T-helper 22 cell (primary cell): ENCODE results near the gene ARFGEF3.
"Not testable (repeated sequence)": the region's sequence is repeated elsewhere in the genome, so short reads cannot be mapped to it uniquely, and the experiment has no call there.

ENCODE experiments used
- DNase-seq: peaks from one replicate; pipeline ENCODE4 v3.0.0-alpha.2; 2020; ENCODE audit warnings: low read depth

Gene ARFGEF3

GRCh38 chr6:138212530-138212929 lies 50.8 kb downstream of the ARFGEF3 start:
- DNase-seq, result not testable (repeated sequence)

GRCh38 chr6:138215093-138215782 lies 53.5 kb downstream of the ARFGEF3 start:
- DNase-seq, result no peak

- no peak for DNase-seq
These were observed 56.7 kb downstream of the ARFGEF3 start, which contains the start of gene PBOV1 for GRCh38 chr6:138218449-138218848. TSS of gene PBOV1 (minus strand) at chr6:138218491. CDS start at chr6:138218395, 96 bp downstream.

GRCh38 chr6:138219398-138219797 lies 57.7 kb downstream of the ARFGEF3 start:
- no peak for DNase-seq

GRCh38 chr6:138219901-138220300 lies 58.2 kb downstream of the ARFGEF3 start:
- no peak for DNase-seq

GRCh38 chr6:138222901-138223546 lies 61.3 kb downstream of the ARFGEF3 start:
- DNase-seq, result no peak

GRCh38 chr6:138225953-138226352 lies 64.2 kb downstream of the ARFGEF3 start:
- DNase-seq, result no peak

- no peak for DNase-seq
These were observed 65.1 kb downstream of the ARFGEF3 start for GRCh38 chr6:138226700-138227315.

GRCh38 chr6:138227316-138227781 lies 65.6 kb downstream of the ARFGEF3 start:
- DNase-seq, result no peak

GRCh38 chr6:138229072-138229471 lies 67.3 kb downstream of the ARFGEF3 start:
- DNase-seq, result no peak

GRCh38 chr6:138229663-138230179 lies 68.0 kb downstream of the ARFGEF3 start:
- no peak for DNase-seq

GRCh38 chr6:138230221-138230620 lies 68.5 kb downstream of the ARFGEF3 start:
- DNase-seq, result no peak

GRCh38 chr6:138230759-138231380 lies 69.1 kb downstream of the ARFGEF3 start:
- DNase-seq, result no peak

- no peak for DNase-seq
These were observed 69.7 kb downstream of the ARFGEF3 start for GRCh38 chr6:138231381-138231886.

- no peak for DNase-seq
These were observed 72.6 kb downstream of the ARFGEF3 start for GRCh38 chr6:138234363-138234762.

- DNase-seq, result no peak
These were observed 73.5 kb downstream of the ARFGEF3 start for GRCh38 chr6:138235205-138235604.

- no peak for DNase-seq
These were observed 74.0 kb downstream of the ARFGEF3 start for GRCh38 chr6:138235693-138236092.

- DNase-seq, result no peak
These were observed 75.7 kb downstream of the ARFGEF3 start for GRCh38 chr6:138237463-138237862.

- no peak for DNase-seq
These were observed 76.6 kb downstream of the ARFGEF3 start for GRCh38 chr6:138238368-138238767.

GRCh38 chr6:138239774-138240173 lies 78.0 kb downstream of the ARFGEF3 start:
- no peak for DNase-seq

- no peak for DNase-seq
These were observed 78.9 kb downstream of the ARFGEF3 start for GRCh38 chr6:138240476-138241245.
